HCT116 (cell line): ENCODE results near the gene ATP2B3. TPM values are rescaled to one million over a fixed set of nuclear protein-coding genes. Genes with fewer than 3 reads are reported as not detected.

Source experiments
- ATAC-seq: fragments of 200-7000 bp; cut with Tn5 transposase; 2 replicates; pipeline ENCODE4 v1.9.1; 2020; ENCODE audit warnings: mild to moderate bottlenecking, moderate library complexity
- BruUV-seq: library from RNA; stranded (reverse); fragments of 400-500 nt; replicated peaks from 2 replicates; lab custom pipeline; 2021; lab: Mats Ljungman, UMichigan
- CTCF ChIA-PET: fragments of 300-600 bp; sonication (Branson Sonifier 250); formaldehyde crosslinking; loops from one replicate; lab custom pipeline; 2021; ENCODE audit warnings: antibody characterized with exemption; lab: Charles Lee
- POLR2A ChIA-PET: fragments of 300-600, 350-600 bp; sonication (Branson Sonifier 250); formaldehyde crosslinking; loops from one replicate; lab custom pipeline; 2021; ENCODE audit warnings: antibody characterized with exemption; lab: Charles Lee
- RAD21 ChIA-PET, 2 experiments: fragments of 300-600 bp; sonication (Branson Sonifier 250); formaldehyde crosslinking; loops; one replicate each; lab custom pipeline; 2023; ENCODE audit warnings: low total read pairs in 2 of 2; ENCODE audit not compliant: uncharacterized antibody in 2 of 2, unreplicated experiment in 2 of 2, low non-redundant PET in 1 of 2; lab: Charles Lee
- DNase-seq: peaks from one replicate; pipeline ENCODE4 v3.0.0-alpha.2; 2010; ENCODE audit warnings: low read depth, low spot score
- H2AFZ ChIP-seq: fragments of 200-600 bp; shearing (Covaris generic), sonication (generic); 2 replicates; pipeline ENCODE4 v1.6.1; 2017; ENCODE audit warnings: low read depth, mixed run types, mixed read lengths, antibody characterized with exemption, low read length; ENCODE audit not compliant: poor library complexity, severe bottlenecking
- H3K27ac ChIP-seq: 2 replicates; pipeline ENCODE4 v1.5.1; 2012; ENCODE audit warnings: low read depth, low read length
- H3K27me3 ChIP-seq: fragments of 200-600 bp; sonication (generic); 2 replicates; pipeline ENCODE4 v1.6.1; 2016; ENCODE audit warnings: mixed run types, low read length, mixed read lengths; ENCODE audit not compliant: insufficient read depth
- H3K36me3 ChIP-seq, 2 experiments: fragments of 200-500 bp in 1 of 2; fragments of 200-600 bp in 1 of 2; sonication (Bioruptor generic) in 1 of 2; sonication (generic) in 1 of 2; 2 replicates each; pipeline versions ENCODE4 v1.5.1 to v1.6.1; 2014 to 2016; ENCODE audit warnings: low read length in 2 of 2, inconsistent platforms in 1 of 2, mixed read lengths in 1 of 2, mixed run types in 1 of 2; ENCODE audit not compliant: insufficient read depth in 2 of 2, control insufficient read depth in 1 of 2
- H3K4me1 ChIP-seq, 2 experiments: fragments of 200-600 bp in 1 of 2; sonication (generic) in 1 of 2; 2 replicates each; pipeline versions ENCODE4 v1.5.1 to v1.6.1; 2012 to 2017; ENCODE audit warnings: low read length in 2 of 2, inconsistent platforms in 1 of 2, mild to moderate bottlenecking in 1 of 2, mixed read lengths in 1 of 2, mixed run types in 1 of 2, moderate library complexity in 1 of 2; ENCODE audit not compliant: insufficient read depth in 2 of 2, control insufficient read depth in 1 of 2
- H3K4me2 ChIP-seq: fragments of 200-600 bp; sonication (generic); 2 replicates; pipeline ENCODE4 v1.6.1; 2017; ENCODE audit warnings: mixed run types, low read length, mixed read lengths
- H3K4me3 ChIP-seq, 2 experiments: fragments of 200-600 bp in 1 of 2; sonication (generic) in 1 of 2; replicated peaks in 1 of 2; 2 replicates each; pipeline ENCODE4 v1.5.1; 2011 to 2016; ENCODE audit warnings: low read length in 2 of 2, control low read depth in 1 of 2, low read depth in 1 of 2, mild to moderate bottlenecking in 1 of 2, mixed read lengths in 1 of 2, mixed run types in 1 of 2
- H3K79me2 ChIP-seq: fragments of 200-600 bp; sonication (generic); 2 replicates; pipeline ENCODE4 v1.6.1; 2017; ENCODE audit warnings: mild to moderate bottlenecking, mixed run types, low read length, moderate library complexity, mixed read lengths; ENCODE audit not compliant: insufficient read depth
- H3K9ac ChIP-seq: fragments of 200-600 bp; sonication (generic); 2 replicates; pipeline ENCODE4 v1.6.1; 2016; ENCODE audit warnings: low read length, mixed read lengths
- H3K9me2 ChIP-seq: fragments of 200-600 bp; sonication (generic), shearing (Covaris generic); 2 replicates; pipeline ENCODE4 v1.6.1; 2017; ENCODE audit warnings: mixed run types, mild to moderate bottlenecking, moderate library complexity; ENCODE audit not compliant: insufficient read depth
- H3K9me3 ChIP-seq, 2 experiments: fragments of 200-500 bp in 1 of 2; fragments of 200-600 bp in 1 of 2; sonication (Bioruptor generic) in 1 of 2; sonication (generic) in 1 of 2; 2 replicates each; pipeline ENCODE4 v1.6.1; 2014 to 2017; ENCODE audit warnings: low read length in 2 of 2, mixed read lengths in 2 of 2, inconsistent platforms in 1 of 2, low read depth in 1 of 2, mild to moderate bottlenecking in 1 of 2, mixed run types in 1 of 2, moderate library complexity in 1 of 2; ENCODE audit not compliant: control insufficient read depth in 1 of 2, insufficient read depth in 1 of 2
- H4K20me1 ChIP-seq: fragments of 200-600 bp; sonication (generic), shearing (Covaris generic); 2 replicates; pipeline ENCODE4 v1.6.1; 2017; ENCODE audit warnings: mixed run types, mild to moderate bottlenecking, moderate library complexity; ENCODE audit not compliant: insufficient read depth
- CBX3 ChIP-seq: IDR thresholded peaks from 2 replicates; pipeline ENCODE4 v1.6.1; 2012; ENCODE audit warnings: low read depth
- CEBPB ChIP-seq: IDR thresholded peaks from 2 replicates; pipeline ENCODE4 v1.6.1; 2012; ENCODE audit warnings: low read depth
- EGR1 ChIP-seq: IDR thresholded peaks from 2 replicates; pipeline ENCODE4 v1.6.1; 2012; ENCODE audit warnings: low read depth
- ELF1 ChIP-seq: IDR thresholded peaks from 2 replicates; pipeline ENCODE4 v1.6.1; 2012; ENCODE audit warnings: low read depth, borderline replicate concordance
- EZH2 ChIP-seq: fragments of 200-600 bp; sonication (generic); IDR thresholded peaks from 2 replicates; pipeline ENCODE4 v1.6.1; 2017; ENCODE audit warnings: antibody characterized with exemption, mixed run types
- EZH2phosphoT487 ChIP-seq: fragments of 200-600 bp; IDR thresholded peaks from 2 replicates; pipeline ENCODE4 v1.6.1; 2018; ENCODE audit warnings: antibody characterized with exemption, borderline replicate concordance
- JUND ChIP-seq: IDR thresholded peaks from 2 replicates; pipeline ENCODE4 v1.6.1; 2012
- RAD21 ChIP-seq: IDR thresholded peaks from 2 replicates; pipeline ENCODE4 v1.6.1; 2012; ENCODE audit warnings: low read depth, mild to moderate bottlenecking
- SIN3A ChIP-seq: IDR thresholded peaks from 2 replicates; pipeline ENCODE4 v1.6.1; 2012; ENCODE audit warnings: low read depth
- SP1 ChIP-seq: IDR thresholded peaks from 2 replicates; pipeline ENCODE4 v1.6.1; 2012; ENCODE audit warnings: low read depth
- SRF ChIP-seq: IDR thresholded peaks from 2 replicates; pipeline ENCODE4 v1.6.1; 2012; ENCODE audit warnings: low read depth
- TCF7L2 ChIP-seq: IDR thresholded peaks from 2 replicates; pipeline ENCODE4 v1.7.0; 2011; ENCODE audit warnings: borderline replicate concordance, inconsistent platforms; ENCODE audit not compliant: insufficient read depth, insufficient read length; ENCODE audit errors: extremely low read depth
- YY1 ChIP-seq: IDR thresholded peaks from 2 replicates; pipeline ENCODE4 v1.6.1; 2011; ENCODE audit warnings: low read length, low read depth, moderate library complexity, mild to moderate bottlenecking; ENCODE audit not compliant: insufficient replicate concordance; ENCODE audit errors: extremely low read depth
- ZBTB33 ChIP-seq: IDR thresholded peaks from 2 replicates; pipeline ENCODE4 v1.6.1; 2011; ENCODE audit warnings: mild to moderate bottlenecking, low read length, moderate library complexity; ENCODE audit not compliant: insufficient replicate concordance; ENCODE audit errors: extremely low read depth
- ZFX ChIP-seq: fragments of 450-650 bp; IDR thresholded peaks from 2 replicates; pipeline ENCODE4 v1.6.1; 2017
- intact Hi-C: fragments of 100-400 bp; cut with micrococcal nuclease; formaldehyde crosslinking; loops from 2 replicates; pipeline ENCODE4 v1.10.0; 2022
- total RNA-seq: library from RNA; stranded (reverse); gene quantifications from one replicate; pipeline ENCODE4 v1.2.1, GENCODE V29; 2021; ENCODE audit not compliant: unreplicated experiment
- TF ChIP-seq, protein P1 (sequence below): IDR thresholded peaks from 2 replicates; pipeline ENCODE4 v1.6.1; 2012
- TF ChIP-seq, protein P2 (sequence below): IDR thresholded peaks from 2 replicates; pipeline ENCODE4 v1.6.1; 2012; ENCODE audit warnings: low read depth
- TF ChIP-seq, protein P3 (sequence below): IDR thresholded peaks from 2 replicates; pipeline ENCODE4 v1.6.1; 2012
- TF ChIP-seq, protein P4 (sequence below), 3 experiments: fragments of 200-600 bp in 1 of 3; sonication (generic) in 1 of 3; IDR thresholded peaks in 2 of 3; conservative IDR thresholded peaks in 1 of 3; 2 replicates each; pipeline ENCODE4 v1.5.1; 2012 to 2017; ENCODE audit warnings: low read depth in 2 of 3, low read length in 2 of 3, antibody characterized with exemption in 1 of 3, borderline replicate concordance in 1 of 3, control low read depth in 1 of 3, mild to moderate bottlenecking in 1 of 3, mixed read lengths in 1 of 3, mixed run types in 1 of 3, moderate library complexity in 1 of 3; ENCODE audit not compliant: insufficient read depth in 1 of 3

Gene ATP2B3
- total RNA-seq, 1 experiment from 2014 or later, result not detected

DNA sequence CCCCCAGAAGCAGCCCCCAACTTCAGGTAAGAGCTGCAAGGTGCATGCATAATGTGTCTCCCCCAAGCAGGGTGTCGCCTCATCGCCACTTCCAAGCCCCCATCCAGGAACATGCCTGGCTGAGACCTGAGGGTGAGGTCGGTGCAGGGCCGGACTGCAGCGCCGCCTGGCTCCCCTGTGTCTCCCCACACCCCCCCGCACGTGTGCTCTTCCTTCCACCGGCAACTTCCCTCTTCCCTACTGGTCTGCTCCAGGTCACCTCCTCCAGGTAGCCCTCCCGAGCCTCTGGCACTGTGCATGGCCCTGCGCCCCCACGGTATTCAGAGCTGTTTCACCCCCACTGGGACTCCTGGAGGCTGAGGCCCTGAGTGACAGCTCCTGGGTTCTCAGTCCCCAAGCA, 24.9 kb upstream of the ATP2B3 start:
- H3K4me2 ChIP-seq, result no peak overlapping the region
- H3K36me3 ChIP-seq, result no peaks in the 10 kb centered on the region
- no peaks in the 10 kb centered on the region for H3K79me2 ChIP-seq
- H4K20me1 ChIP-seq, result no peaks in the 10 kb centered on the region
- H3K27ac ChIP-seq, result no peak overlapping the region
- ChIA-PET POLR2A (no interaction called here), RAD21 (no interaction called here), CTCF (no interaction called here)
- ATAC-seq (no peak), DNase-seq (no peak)
- no peak for TF ChIP-seq EZH2phosphoT487
- TF ChIP-seq ZFX, result no peak
- TF ChIP-seq YY1, result no peak
- TF ChIP-seq, protein P1, sequence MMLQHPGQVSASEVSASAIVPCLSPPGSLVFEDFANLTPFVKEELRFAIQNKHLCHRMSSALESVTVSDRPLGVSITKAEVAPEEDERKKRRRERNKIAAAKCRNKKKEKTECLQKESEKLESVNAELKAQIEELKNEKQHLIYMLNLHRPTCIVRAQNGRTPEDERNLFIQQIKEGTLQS, result no peak
- TF ChIP-seq SIN3A, result no peak
- no peak for TF ChIP-seq ZBTB33
- no peak for TF ChIP-seq SRF
- no peak for TF ChIP-seq ELF1
- no peak for TF ChIP-seq EZH2
- TF ChIP-seq JUND, result no peak
- TF ChIP-seq CBX3, result no peak
- TF ChIP-seq RAD21, result no peak
- TF ChIP-seq, protein P2, sequence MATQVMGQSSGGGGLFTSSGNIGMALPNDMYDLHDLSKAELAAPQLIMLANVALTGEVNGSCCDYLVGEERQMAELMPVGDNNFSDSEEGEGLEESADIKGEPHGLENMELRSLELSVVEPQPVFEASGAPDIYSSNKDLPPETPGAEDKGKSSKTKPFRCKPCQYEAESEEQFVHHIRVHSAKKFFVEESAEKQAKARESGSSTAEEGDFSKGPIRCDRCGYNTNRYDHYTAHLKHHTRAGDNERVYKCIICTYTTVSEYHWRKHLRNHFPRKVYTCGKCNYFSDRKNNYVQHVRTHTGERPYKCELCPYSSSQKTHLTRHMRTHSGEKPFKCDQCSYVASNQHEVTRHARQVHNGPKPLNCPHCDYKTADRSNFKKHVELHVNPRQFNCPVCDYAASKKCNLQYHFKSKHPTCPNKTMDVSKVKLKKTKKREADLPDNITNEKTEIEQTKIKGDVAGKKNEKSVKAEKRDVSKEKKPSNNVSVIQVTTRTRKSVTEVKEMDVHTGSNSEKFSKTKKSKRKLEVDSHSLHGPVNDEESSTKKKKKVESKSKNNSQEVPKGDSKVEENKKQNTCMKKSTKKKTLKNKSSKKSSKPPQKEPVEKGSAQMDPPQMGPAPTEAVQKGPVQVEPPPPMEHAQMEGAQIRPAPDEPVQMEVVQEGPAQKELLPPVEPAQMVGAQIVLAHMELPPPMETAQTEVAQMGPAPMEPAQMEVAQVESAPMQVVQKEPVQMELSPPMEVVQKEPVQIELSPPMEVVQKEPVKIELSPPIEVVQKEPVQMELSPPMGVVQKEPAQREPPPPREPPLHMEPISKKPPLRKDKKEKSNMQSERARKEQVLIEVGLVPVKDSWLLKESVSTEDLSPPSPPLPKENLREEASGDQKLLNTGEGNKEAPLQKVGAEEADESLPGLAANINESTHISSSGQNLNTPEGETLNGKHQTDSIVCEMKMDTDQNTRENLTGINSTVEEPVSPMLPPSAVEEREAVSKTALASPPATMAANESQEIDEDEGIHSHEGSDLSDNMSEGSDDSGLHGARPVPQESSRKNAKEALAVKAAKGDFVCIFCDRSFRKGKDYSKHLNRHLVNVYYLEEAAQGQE, result no peak
- TF ChIP-seq, protein P3, sequence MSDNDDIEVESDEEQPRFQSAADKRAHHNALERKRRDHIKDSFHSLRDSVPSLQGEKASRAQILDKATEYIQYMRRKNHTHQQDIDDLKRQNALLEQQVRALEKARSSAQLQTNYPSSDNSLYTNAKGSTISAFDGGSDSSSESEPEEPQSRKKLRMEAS, result no peak
- no peak for TF ChIP-seq EGR1
- no peak for TF ChIP-seq TCF7L2
- no peak for TF ChIP-seq SP1
- TF ChIP-seq, protein P4, sequence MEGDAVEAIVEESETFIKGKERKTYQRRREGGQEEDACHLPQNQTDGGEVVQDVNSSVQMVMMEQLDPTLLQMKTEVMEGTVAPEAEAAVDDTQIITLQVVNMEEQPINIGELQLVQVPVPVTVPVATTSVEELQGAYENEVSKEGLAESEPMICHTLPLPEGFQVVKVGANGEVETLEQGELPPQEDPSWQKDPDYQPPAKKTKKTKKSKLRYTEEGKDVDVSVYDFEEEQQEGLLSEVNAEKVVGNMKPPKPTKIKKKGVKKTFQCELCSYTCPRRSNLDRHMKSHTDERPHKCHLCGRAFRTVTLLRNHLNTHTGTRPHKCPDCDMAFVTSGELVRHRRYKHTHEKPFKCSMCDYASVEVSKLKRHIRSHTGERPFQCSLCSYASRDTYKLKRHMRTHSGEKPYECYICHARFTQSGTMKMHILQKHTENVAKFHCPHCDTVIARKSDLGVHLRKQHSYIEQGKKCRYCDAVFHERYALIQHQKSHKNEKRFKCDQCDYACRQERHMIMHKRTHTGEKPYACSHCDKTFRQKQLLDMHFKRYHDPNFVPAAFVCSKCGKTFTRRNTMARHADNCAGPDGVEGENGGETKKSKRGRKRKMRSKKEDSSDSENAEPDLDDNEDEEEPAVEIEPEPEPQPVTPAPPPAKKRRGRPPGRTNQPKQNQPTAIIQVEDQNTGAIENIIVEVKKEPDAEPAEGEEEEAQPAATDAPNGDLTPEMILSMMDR (IDR thresholded peaks at IDR 0.05 in 2 of 3, conservative IDR thresholded peaks at IDR 0.05 in 1 of 3; ENCODE audit: borderline replicate concordance in 1 of 3, insufficient read depth in 1 of 3, low read depth in 2 of 3, low read length in 2 of 3), result no peak
- TF ChIP-seq CEBPB, result no peak
- no peak overlapping the region for H2AFZ ChIP-seq
- H3K4me3 ChIP-seq, result no peak overlapping the region
- H3K27me3 ChIP-seq, result no peaks in the 10 kb centered on the region
- intact Hi-C loops, result no loop called here
- no TSS peak for BruUV-seq
- H3K9me3 ChIP-seq, result no peaks in the 10 kb centered on the region
- no peak overlapping the region for H3K9ac ChIP-seq
- no peaks in the 10 kb centered on the region for H3K4me1 ChIP-seq
- H3K9me2 ChIP-seq, result no peaks in the 10 kb centered on the region
